Endothelial cell (in vitro differentiated cells): ENCODE measurements around the gene ALK. TPM values are rescaled to one million over a fixed set of nuclear protein-coding genes. Genes with fewer than 3 reads are reported as not detected.

Source experiments
- DNase-seq: peaks from one replicate; pipeline ENCODE4 v3.0.0; 2021; ENCODE audit warnings: low spot score
- H3K27ac Mint-ChIP-seq: one replicate; pipeline ENCODE4 v1.8.0; 2021; ENCODE audit warnings: mixed read lengths, inconsistent platforms; ENCODE audit not compliant: unreplicated experiment
- H3K27me3 Mint-ChIP-seq: one replicate; pipeline ENCODE4 v1.8.0; 2021; ENCODE audit warnings: mild to moderate bottlenecking, moderate library complexity, mixed read lengths, inconsistent platforms; ENCODE audit not compliant: unreplicated experiment
- H3K36me3 Mint-ChIP-seq: one replicate; pipeline ENCODE4 v1.8.0; 2021; ENCODE audit warnings: mild to moderate bottlenecking, low read depth, mixed read lengths, inconsistent platforms; ENCODE audit not compliant: unreplicated experiment
- H3K4me1 Mint-ChIP-seq: one replicate; pipeline ENCODE4 v1.8.0; 2021; ENCODE audit warnings: mild to moderate bottlenecking, mixed read lengths, inconsistent platforms; ENCODE audit not compliant: unreplicated experiment
- H3K4me3 Mint-ChIP-seq: one replicate; pipeline ENCODE4 v1.8.0; 2021; ENCODE audit warnings: mild to moderate bottlenecking, mixed read lengths, inconsistent platforms; ENCODE audit not compliant: unreplicated experiment
- H3K9me3 Mint-ChIP-seq: one replicate; pipeline ENCODE4 v1.8.0; 2021; ENCODE audit warnings: mixed read lengths, inconsistent platforms; ENCODE audit not compliant: unreplicated experiment
- CTCF ChIP-seq: fragments of 200-600 bp; sonication (generic); IDR thresholded peaks from one replicate; pipeline ENCODE4 v1.5.0; 2021; ENCODE audit warnings: antibody characterized with exemption; ENCODE audit not compliant: unreplicated experiment
- total RNA-seq: library from RNA; stranded (reverse); fragmentation: NEBNext Ultra II Directional; extraction: Animal tissue kit (Norgen Biotek cat#: 25700); gene quantifications from one replicate; pipeline ENCODE4 v1.2.1, GENCODE V29; 2021; ENCODE audit not compliant: unreplicated experiment

The ALK gene
- total RNA-seq, 1 donor from 2014 or later: 0.05 TPM

GRCh38 chr2:29273685-29274611 is 647.4 kb downstream of the ALK start:
- no peak for DNase-seq
- Mint-ChIP-seq H3K27me3 (no peaks in the 10 kb centered on the region), H3K36me3 (no peaks in the 10 kb centered on the region), H3K4me3 (no peak overlapping the region), H3K9me3 (no peaks in the 10 kb centered on the region), H3K27ac (no peak overlapping the region), H3K4me1 (peaks cover 33% of the 10 kb centered on the region)
- no peak for TF ChIP-seq CTCF

GRCh38 chr2:29273004-29273684 is 648.2 kb downstream of the ALK start:
- Mint-ChIP-seq H3K9me3 (no peaks in the 10 kb centered on the region), H3K4me1 (peaks cover 33% of the 10 kb centered on the region), H3K36me3 (no peaks in the 10 kb centered on the region), H3K27ac (no peak overlapping the region), H3K27me3 (no peaks in the 10 kb centered on the region), H3K4me3 (no peak overlapping the region)
- TF ChIP-seq CTCF: no peak
- no peak for DNase-seq

- Mint-ChIP-seq H3K27me3 (no peaks in the 10 kb centered on the region), H3K27ac (no peak overlapping the region), H3K4me3 (no peak overlapping the region), H3K36me3 (no peaks in the 10 kb centered on the region), H3K4me1 (peaks cover 33% of the 10 kb centered on the region), H3K9me3 (no peaks in the 10 kb centered on the region)
- no peak for TF ChIP-seq CTCF
- no peak for DNase-seq
These were observed 649.1 kb downstream of the ALK start for GRCh38 chr2:29272311-29272710.

- H3K4me1 Mint-ChIP-seq: peaks cover 25% of the 10 kb centered on the region
- H3K9me3 Mint-ChIP-seq: no peaks in the 10 kb centered on the region
- no peak overlapping the region for H3K27ac Mint-ChIP-seq
- TF ChIP-seq CTCF: no peak
- no peaks in the 10 kb centered on the region for H3K27me3 Mint-ChIP-seq
- no peak for DNase-seq
- no peaks in the 10 kb centered on the region for H3K36me3 Mint-ChIP-seq
- H3K4me3 Mint-ChIP-seq: no peak overlapping the region
These were observed 650.7 kb downstream of the ALK start for GRCh38 chr2:29270701-29271121.

- Mint-ChIP-seq H3K27me3 (no peaks in the 10 kb centered on the region), H3K27ac (no peak overlapping the region), H3K4me3 (no peak overlapping the region), H3K4me1 (peaks cover 18% of the 10 kb centered on the region), H3K9me3 (no peaks in the 10 kb centered on the region), H3K36me3 (no peaks in the 10 kb centered on the region)
- TF ChIP-seq CTCF: no peak
- DNase-seq: no peak
These were observed 651.6 kb downstream of the ALK start for GRCh38 chr2:29269765-29270109.
